Skin epidermis (tissue), 12 donors: Measurements from ENCODE around the gene DCST2.
"Not testable (repeated sequence)": the region's sequence is repeated elsewhere in the genome, so short reads cannot be mapped to it uniquely, and the experiment has no call there.

ENCODE experiments used
- H3K27ac ChIP-seq, 21 experiments: fragments of 200-600 bp; sonication (generic) in 11 of 21; one replicate each; pipeline ENCODE4 v1.5.0; 2020; ENCODE audit warnings: mild to moderate bottlenecking in 3 of 21, inconsistent platforms in 2 of 21, moderate library complexity in 2 of 21
- H3K4me3 ChIP-seq, 7 experiments: fragments of 200-600 bp; sonication (generic) in 2 of 7; one replicate each; pipeline ENCODE4 v1.5.0; 2020; ENCODE audit warnings: inconsistent platforms in 2 of 7, mild to moderate bottlenecking in 2 of 7, moderate library complexity in 1 of 7

The DCST2 gene

GRCh38 chr1:154992721-154993571 is 40.6 kb downstream of the DCST2 start:
- H3K27ac ChIP-seq, result no peak overlapping the region

GRCh38 chr1:154990276-154990675 is 43.3 kb downstream of the DCST2 start:
- H3K4me3 ChIP-seq, result no peak overlapping the region
- no peak overlapping the region for H3K27ac ChIP-seq

More at GRCh38 chr1:154992721-154993571, 40.6 kb downstream of the DCST2 start:
- H3K4me3 ChIP-seq, result no peak overlapping the region

GRCh38 chr1:154989195-154989860 is 44.3 kb downstream of the DCST2 start:
- H3K4me3 ChIP-seq, result no peak overlapping the region
- no peak overlapping the region for H3K27ac ChIP-seq

- Histone ChIP-seq H3K4me3 (no peak overlapping the region), H3K27ac (no peak overlapping the region)
Measured at GRCh38 chr1:154988058-154988954, 45.3 kb downstream of the DCST2 start.

- Histone ChIP-seq H3K27ac (peak overlapping the region in 1 of 21 experiments; percentile 65), H3K4me3 (no peak overlapping the region)
Measured at GRCh38 chr1:154987326-154987725, 46.3 kb downstream of the DCST2 start.

- H3K27ac ChIP-seq, result peak overlapping the region in 1 of 21 experiments; percentile 65
- not testable (repeated sequence) for H3K4me3 ChIP-seq
Measured at GRCh38 chr1:154986736-154987135, 46.8 kb downstream of the DCST2 start.

- H3K27ac ChIP-seq, result peak overlapping the region in 20 of 21 experiments; percentile 46 to 91 (median 82)
Measured at GRCh38 chr1:154983776-154984466, 49.7 kb downstream of the DCST2 start.

GRCh38 chr1:154982897-154983648 is 50.5 kb downstream of the DCST2 start, which contains the start of gene FLAD1:
FLAD1 (plus strand) TSS chr1:154983344; CDS start chr1:154983695, 351 bp downstream.
- Histone ChIP-seq H3K27ac (peak within 1 kb of the TSS in 20 of 21 experiments; percentile 46 to 91 (median 82)), H3K4me3 (peak within 1 kb of the TSS; percentile 44 to 92 (median 66))

More at GRCh38 chr1:154983776-154984466, 49.7 kb downstream of the DCST2 start:
- peak overlapping the region; percentile 44 to 92 (median 66) for H3K4me3 ChIP-seq

- H3K27ac ChIP-seq, result peak overlapping the region in 15 of 21 experiments; percentile 21 to 91 (median 40)
- H3K4me3 ChIP-seq, result peak overlapping the region in 6 of 7 experiments; percentile 44 to 92 (median 66)
Measured at GRCh38 chr1:154982341-154982740, 51.2 kb downstream of the DCST2 start.

GRCh38 chr1:154978360-154978759 is 55.2 kb downstream of the DCST2 start:
- H3K27ac ChIP-seq, result peak overlapping the region in 1 of 21 experiments; percentile 34
- no peak overlapping the region for H3K4me3 ChIP-seq

GRCh38 chr1:154977762-154978161 is 55.8 kb downstream of the DCST2 start:
- not testable (repeated sequence) for H3K4me3 ChIP-seq
- H3K27ac ChIP-seq, result peak overlapping the region in 4 of 21 experiments; percentile 2 to 97 (median 65)

- Histone ChIP-seq H3K4me3 (peak overlapping the region; percentile 53 to 85 (median 67)), H3K27ac (peak overlapping the region; percentile 68 to 99 (median 96))
Measured at GRCh38 chr1:154975409-154976059, 58.0 kb downstream of the DCST2 start.

GRCh38 chr1:154974808-154975408 is 58.7 kb downstream of the DCST2 start:
- Histone ChIP-seq H3K27ac (peak overlapping the region; percentile 68 to 99 (median 96)), H3K4me3 (peak overlapping the region; percentile 53 to 85 (median 67))

GRCh38 chr1:154974102-154974807 is 59.3 kb downstream of the DCST2 start, which contains the start of gene CKS1B:
CKS1B (plus strand) TSS chr1:154974681; CDS start chr1:154974746, 65 bp downstream.
- peak within 1 kb of the TSS; percentile 53 to 85 (median 67) for H3K4me3 ChIP-seq
- H3K27ac ChIP-seq, result peak within 1 kb of the TSS; percentile 85 to 99 (median 97)

GRCh38 chr1:154973344-154974101 is 60.1 kb downstream of the DCST2 start:
- Histone ChIP-seq H3K4me3 (peak overlapping the region; percentile 53 to 85 (median 67)), H3K27ac (peak overlapping the region; percentile 85 to 99 (median 97))
